ENCODE results near the gene SIM1.
A peak's percentile ranks its signal among the peaks of the same experiment; 100 is the strongest.

The SIM1 gene

DNA sequence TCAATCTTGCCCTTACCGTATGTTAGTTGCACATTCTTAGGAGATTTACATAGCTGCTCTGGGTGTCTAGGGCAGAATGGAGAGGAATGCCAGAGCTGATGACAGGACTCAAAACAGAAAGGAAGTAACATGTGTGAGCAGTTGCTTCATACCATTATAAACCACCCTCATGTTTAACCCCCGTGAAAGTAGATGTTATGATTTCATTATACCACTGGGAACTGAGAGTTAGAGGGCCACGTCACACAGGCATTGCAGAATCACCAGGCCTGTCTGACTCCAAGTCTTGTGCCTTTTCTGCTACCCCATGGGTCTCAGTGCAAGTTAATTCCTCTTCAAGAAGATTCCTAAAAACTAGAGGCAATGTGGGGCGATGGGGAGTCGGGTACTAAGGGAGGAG lies 23.5 kb upstream of the SIM1 start:
- no peak overlapping the region for H3K9ac ChIP-seq (ENCODE audit: low read length)
- TF ChIP-seq, protein P1, sequence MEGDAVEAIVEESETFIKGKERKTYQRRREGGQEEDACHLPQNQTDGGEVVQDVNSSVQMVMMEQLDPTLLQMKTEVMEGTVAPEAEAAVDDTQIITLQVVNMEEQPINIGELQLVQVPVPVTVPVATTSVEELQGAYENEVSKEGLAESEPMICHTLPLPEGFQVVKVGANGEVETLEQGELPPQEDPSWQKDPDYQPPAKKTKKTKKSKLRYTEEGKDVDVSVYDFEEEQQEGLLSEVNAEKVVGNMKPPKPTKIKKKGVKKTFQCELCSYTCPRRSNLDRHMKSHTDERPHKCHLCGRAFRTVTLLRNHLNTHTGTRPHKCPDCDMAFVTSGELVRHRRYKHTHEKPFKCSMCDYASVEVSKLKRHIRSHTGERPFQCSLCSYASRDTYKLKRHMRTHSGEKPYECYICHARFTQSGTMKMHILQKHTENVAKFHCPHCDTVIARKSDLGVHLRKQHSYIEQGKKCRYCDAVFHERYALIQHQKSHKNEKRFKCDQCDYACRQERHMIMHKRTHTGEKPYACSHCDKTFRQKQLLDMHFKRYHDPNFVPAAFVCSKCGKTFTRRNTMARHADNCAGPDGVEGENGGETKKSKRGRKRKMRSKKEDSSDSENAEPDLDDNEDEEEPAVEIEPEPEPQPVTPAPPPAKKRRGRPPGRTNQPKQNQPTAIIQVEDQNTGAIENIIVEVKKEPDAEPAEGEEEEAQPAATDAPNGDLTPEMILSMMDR (IDR thresholded peaks at IDR 0.05; ENCODE audit: low read length) = no peak
- TF ChIP-seq EZH2 (IDR thresholded peaks at IDR 0.05; ENCODE audit: borderline replicate concordance, low read length) = no peak
- H3K4me2 ChIP-seq (ENCODE audit: low read length) = peak overlapping the region; percentile 10; the same call in 1 of the 2 replicates
- H3K79me2 ChIP-seq (ENCODE audit: insufficient read depth, low read length) = no peaks in the 10 kb centered on the region
- no peaks in the 10 kb centered on the region for H3K36me3 ChIP-seq (ENCODE audit: insufficient read depth, low read length)
- H3F3A ChIP-seq (ENCODE audit: insufficient read depth, low read length) = peaks cover 5% of the 10 kb centered on the region; the same call in 1 of the 2 replicates
- H2AFZ ChIP-seq (ENCODE audit: low read length) = no peak overlapping the region
- H3K4me3 ChIP-seq (ENCODE audit: low read depth, low read length, poor library complexity, severe bottlenecking) = no peak overlapping the region
- H3K9me3 ChIP-seq (ENCODE audit: low read length) = no peaks in the 10 kb centered on the region
- peak overlapping the region; percentile 97 for H3K27ac ChIP-seq (ENCODE audit: low read depth, low read length, poor library complexity, severe bottlenecking)
- no peaks in the 10 kb centered on the region for H3K9me2 ChIP-seq (ENCODE audit: low read depth, low read length)
- H3K4me1 ChIP-seq (ENCODE audit: insufficient read depth, low read length, severe bottlenecking) = peaks cover 99% of the 10 kb centered on the region
- H3K27me3 ChIP-seq (ENCODE audit: insufficient read depth, low read length) = no peaks in the 10 kb centered on the region
- no peaks in the 10 kb centered on the region for H4K20me1 ChIP-seq (ENCODE audit: insufficient read depth, low read length)

DNA sequence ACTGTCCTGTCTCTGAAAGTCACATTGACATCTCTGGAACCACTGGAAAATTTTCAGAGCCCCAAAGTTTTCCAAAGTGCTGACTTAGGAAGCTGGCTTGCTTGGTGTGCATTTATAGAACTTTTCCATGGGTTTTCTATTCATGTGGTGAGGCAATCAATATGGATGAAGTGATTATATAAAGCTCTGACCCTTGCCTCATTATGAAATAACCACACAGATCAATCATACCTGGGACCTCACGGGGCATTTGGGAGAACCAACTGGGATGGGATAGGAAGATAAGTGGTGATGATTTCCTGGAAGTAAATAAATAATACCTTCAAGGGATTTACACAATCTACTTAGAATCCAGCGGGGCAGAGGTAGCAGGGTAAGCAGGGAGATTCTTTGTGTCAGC lies 22.9 kb upstream of the SIM1 start:
- no peaks in the 10 kb centered on the region for H3K27me3 ChIP-seq (ENCODE audit: insufficient read depth, low read length)
- H4K20me1 ChIP-seq (ENCODE audit: insufficient read depth, low read length) = no peaks in the 10 kb centered on the region
- H3K9ac ChIP-seq (ENCODE audit: low read length) = no peak overlapping the region
- H3K79me2 ChIP-seq (ENCODE audit: insufficient read depth, low read length) = no peaks in the 10 kb centered on the region
- no peaks in the 10 kb centered on the region for H3K9me2 ChIP-seq (ENCODE audit: low read depth, low read length)
- peak overlapping the region; percentile 97 for H3K27ac ChIP-seq (ENCODE audit: low read depth, low read length, poor library complexity, severe bottlenecking)
- H2AFZ ChIP-seq (ENCODE audit: low read length) = no peak overlapping the region
- no peak overlapping the region for H3K4me3 ChIP-seq (ENCODE audit: low read depth, low read length, poor library complexity, severe bottlenecking)
- H3K36me3 ChIP-seq (ENCODE audit: insufficient read depth, low read length) = no peaks in the 10 kb centered on the region
- TF ChIP-seq, protein P1 (IDR thresholded peaks at IDR 0.05; ENCODE audit: low read length) = no peak
- no peaks in the 10 kb centered on the region for H3K9me3 ChIP-seq (ENCODE audit: low read length)
- H3K4me2 ChIP-seq (ENCODE audit: low read length) = peak overlapping the region; percentile 10; the same call in 1 of the 2 replicates
- peaks cover 5% of the 10 kb centered on the region; the same call in 1 of the 2 replicates for H3F3A ChIP-seq (ENCODE audit: insufficient read depth, low read length)
- H3K4me1 ChIP-seq (ENCODE audit: insufficient read depth, low read length, severe bottlenecking) = peaks cover 99% of the 10 kb centered on the region

DNA sequence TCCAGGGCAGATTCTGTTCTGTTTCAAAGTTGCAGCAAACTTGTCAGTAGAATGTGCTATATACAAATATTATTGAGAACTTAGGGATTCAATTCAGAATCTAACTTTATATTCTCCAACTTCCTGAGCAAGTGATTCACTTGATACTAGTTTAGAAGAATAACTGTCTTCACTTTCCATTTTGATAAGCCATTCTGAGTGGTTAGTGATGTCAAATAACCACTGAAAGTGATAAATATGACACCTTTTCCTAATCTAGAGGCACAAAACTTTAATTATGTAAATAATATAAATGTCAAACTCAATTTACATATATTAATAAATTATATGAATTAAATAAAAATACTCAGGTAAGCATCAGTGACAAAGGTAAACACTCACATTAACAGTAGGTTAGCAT lies 20.5 kb upstream of the SIM1 start:
- Histone ChIP-seq H3K79me2 (ENCODE audit: insufficient read depth, low read length) (no peaks in the 10 kb centered on the region), H3K4me1 (ENCODE audit: insufficient read depth, low read length, severe bottlenecking) (peaks cover 83% of the 10 kb centered on the region), H3K36me3 (ENCODE audit: insufficient read depth, low read length) (no peaks in the 10 kb centered on the region), H3K9me2 (ENCODE audit: low read depth, low read length) (no peaks in the 10 kb centered on the region), H3K4me2 (ENCODE audit: low read length) (peak overlapping the region; percentile 69), H3K27ac (ENCODE audit: low read depth, low read length, poor library complexity, severe bottlenecking) (peak overlapping the region; percentile 97), H3F3A (ENCODE audit: insufficient read depth, low read length) (peaks cover 5% of the 10 kb centered on the region; the same call in 1 of the 2 replicates), H3K9me3 (ENCODE audit: low read length) (no peaks in the 10 kb centered on the region), H3K9ac (ENCODE audit: low read length) (peak overlapping the region; percentile 68), H3K27me3 (ENCODE audit: insufficient read depth, low read length) (no peaks in the 10 kb centered on the region), H2AFZ (ENCODE audit: low read length) (0 out of 2 replicates have a peak overlapping the region, but pooled peaks have one; percentile 40), H4K20me1 (ENCODE audit: insufficient read depth, low read length) (no peaks in the 10 kb centered on the region), H3K4me3 (ENCODE audit: low read depth, low read length, poor library complexity, severe bottlenecking) (peak overlapping the region; percentile 56)
- TF ChIP-seq, protein P1 (IDR thresholded peaks at IDR 0.05; ENCODE audit: low read length) = no peak
- TF ChIP-seq EZH2 (IDR thresholded peaks at IDR 0.05; ENCODE audit: borderline replicate concordance, low read length) = no peak

All from OCI-LY1 (cell line).